Endothelial cell of hepatic sinusoid (primary cell): ENCODE data around the gene FGFR3.

Experiments
- in situ Hi-C: cut with HindIII; loops from 2 replicates; pipeline ENCODE4 v1.10.0; 2017; ENCODE audit warnings: low sequenced_read_pairs

Gene FGFR3

DNA sequence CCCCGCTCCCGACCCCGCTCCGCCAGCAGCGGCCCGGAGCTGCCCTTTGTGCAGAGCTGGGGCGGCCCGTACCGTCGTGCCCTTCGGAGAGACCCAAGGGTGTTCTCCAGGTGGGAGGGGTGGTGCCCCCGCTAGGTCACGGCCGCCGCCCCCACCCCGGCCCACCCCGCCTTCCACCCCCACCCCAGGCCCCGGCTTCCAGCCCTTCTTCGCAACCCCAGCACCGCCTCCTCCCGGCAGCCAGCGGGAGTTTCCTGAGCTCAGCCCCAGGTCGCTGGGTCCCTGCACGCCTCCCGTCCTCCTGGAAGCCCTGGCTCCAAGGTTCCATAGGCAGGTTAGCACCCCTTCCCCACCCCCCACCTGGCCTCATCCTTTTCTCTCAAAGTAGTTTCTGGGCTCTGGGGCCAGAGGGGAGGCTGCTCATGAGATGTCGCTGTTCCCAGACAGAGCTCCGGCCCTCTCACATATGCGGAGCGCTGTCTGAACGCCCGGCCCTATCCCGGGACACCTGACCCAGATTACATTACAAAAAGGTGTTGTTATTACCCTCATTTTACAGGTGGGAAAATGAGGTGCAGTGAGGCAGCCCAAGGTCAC lies 25.2 kb upstream of the FGFR3 start:
- in situ Hi-C loops: no loop called here

DNA sequence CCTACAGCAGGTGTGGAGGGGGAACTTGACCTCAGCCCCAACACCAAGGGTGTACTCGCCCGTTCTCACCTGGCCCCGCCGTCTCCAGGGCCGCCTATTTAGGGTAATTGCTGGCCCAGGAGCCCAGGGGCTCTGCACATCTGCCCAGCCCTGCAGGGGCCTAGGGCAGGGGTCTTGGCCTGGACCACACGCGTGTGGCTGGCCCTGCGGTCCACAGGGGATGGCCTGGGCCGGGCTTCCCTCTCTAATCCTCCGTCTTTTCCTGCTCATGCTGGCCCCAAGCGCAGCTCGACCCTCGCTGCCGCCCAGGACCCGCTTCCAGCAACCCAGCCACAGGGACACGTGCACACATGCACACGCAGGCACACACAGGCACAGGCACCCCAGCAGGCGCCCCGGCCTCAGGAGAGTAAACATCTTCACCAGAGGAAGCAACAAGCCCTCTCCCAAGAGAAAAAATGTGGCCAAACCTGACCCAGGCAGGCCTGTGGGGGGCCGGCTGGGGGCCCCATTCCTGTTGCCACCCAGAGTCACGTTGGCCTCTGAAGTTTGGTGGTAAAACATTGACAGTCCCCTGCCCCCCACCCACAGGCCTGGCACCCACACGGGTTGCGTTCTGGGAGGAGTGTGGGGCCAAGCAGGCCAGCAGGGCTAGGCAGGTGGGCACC lies 24.6 kb upstream of the FGFR3 start:
- in situ Hi-C loops: no loop called here

DNA sequence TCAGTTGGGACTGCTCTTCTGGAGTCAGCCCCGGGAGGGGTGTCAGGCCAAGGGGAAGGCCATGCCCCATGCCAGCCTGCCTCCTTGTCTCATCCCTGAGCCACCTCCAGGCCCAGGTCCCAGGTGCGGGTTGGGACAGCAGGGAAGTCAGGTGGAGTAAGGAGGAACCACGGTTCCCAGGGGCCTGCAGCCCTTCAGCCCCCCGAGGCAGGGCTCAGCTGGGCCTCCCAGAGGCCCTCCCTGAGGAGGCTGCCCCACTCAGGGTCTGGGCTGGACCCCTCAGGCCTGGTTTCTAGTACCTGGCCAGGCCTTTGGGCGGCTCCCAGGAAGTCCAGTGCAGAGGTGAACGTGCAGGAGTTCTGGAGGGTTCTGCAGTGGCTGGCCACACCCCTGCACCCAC lies 23.4 kb upstream of the FGFR3 start:
- in situ Hi-C loops: no loop called here

DNA sequence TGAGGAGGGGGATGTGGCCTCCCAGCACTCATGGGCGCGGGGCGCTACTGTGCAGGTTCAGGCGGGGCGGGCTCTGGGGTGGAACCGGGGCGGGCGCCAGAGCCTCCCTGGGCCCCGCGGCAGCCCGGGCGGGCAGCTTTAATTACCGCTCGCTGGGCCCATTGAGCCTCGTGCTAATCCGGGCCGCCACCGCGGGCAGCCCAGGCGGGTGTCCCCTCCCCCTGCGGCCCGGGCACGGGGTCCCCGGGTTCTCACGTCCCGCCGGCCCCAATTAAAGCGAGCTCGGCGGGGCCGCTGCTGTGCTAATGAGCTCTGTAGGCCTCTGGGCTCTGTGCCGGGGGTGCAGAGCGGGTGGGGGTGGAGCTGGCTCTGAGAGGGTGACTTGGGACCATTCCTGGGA lies 22.8 kb upstream of the FGFR3 start:
- in situ Hi-C loops: no loop called here

DNA sequence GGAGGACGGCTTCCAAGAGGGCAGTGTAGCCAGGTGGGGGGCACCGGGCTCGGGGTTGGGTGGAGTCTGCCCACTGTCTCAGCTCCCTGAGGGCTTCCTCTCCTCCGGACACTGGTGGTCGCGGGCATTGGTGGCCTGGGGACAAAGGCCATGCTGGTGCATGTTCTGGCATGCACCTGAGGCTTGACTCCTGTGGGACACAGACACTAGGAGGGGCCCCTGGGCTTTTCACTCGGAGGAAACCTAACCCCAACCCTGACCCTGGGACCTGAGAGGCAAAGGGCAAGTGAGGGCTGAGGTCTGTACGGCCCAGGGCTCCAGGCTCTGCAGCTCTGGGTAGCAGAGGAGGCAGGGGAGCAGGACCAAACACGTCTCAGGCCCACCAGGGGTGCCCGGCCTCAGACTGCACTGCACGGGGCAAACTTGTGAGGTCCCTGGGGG lies 22.3 kb upstream of the FGFR3 start:
- in situ Hi-C loops: no loop called here

DNA sequence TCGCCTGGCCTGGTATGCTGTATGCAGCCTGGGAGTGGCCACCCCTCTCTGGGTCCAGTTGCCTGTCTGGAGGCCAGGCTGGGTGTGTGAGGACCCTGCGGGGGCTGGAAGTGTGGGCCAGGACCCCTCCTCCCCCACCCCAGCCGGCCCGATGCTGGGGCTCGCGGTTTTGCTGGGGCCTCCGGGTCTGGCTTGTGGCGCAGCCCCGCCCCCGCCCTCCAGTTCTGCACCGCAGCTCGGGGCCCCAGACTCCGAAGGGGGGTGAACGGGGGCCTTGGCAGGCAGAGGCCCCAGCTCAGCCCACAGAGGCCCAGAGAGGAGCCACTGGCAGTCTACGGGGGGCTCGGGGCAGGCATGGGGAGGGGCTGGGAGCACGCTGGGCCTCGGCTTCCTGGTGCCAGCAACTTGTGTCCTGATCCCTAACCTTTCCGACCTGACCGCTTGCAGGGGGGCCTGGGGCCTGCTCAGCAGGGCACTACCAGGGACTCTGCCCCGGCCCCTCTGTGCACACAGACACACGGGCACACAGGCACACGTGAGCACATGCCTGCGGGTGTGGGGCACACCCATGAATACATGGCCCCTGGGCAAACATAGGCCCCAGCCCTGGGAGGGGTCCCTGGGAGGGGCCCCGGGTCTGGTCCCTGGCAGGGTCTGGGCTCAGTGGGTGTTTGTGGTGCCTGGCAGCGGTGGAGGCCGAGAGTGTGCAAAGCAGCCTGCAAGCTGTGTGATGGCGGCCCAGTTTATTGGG lies 21.4 kb upstream of the FGFR3 start:
- in situ Hi-C loops: no loop called here

DNA sequence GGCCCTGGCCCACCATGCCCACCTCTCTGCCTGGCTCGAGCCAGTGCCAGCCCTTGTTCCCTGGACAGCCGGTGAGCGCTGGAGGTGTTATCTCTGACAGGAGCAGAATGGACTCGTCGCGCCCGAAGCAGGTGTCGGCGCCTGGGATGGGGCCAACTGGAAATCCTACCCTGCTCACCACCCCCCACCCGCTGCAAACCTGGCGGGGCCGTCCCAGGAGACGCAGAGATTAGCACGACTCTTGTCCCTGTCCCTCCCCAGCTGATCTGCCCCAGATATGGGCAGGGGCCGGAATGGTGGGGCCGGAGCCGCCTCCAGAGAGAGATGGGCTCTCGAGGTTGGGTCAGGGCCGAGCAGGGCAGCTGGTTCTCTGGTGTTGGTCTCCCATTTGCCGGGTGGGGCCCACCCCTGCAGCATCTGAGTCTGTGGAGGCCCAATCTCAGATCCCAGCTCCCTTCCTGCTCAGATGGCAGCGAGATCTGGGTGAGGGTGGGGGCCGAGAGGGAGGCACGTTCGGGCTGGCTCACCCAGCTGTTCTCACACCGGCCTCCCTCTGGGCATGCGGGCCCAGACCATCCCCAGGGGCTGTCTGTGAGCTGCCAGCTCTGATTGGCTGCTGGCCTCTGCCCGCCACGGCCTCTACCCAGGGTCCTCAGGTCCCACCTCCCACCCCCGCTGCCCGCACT lies 20.1 kb upstream of the FGFR3 start:
- in situ Hi-C loops: no loop called here

DNA sequence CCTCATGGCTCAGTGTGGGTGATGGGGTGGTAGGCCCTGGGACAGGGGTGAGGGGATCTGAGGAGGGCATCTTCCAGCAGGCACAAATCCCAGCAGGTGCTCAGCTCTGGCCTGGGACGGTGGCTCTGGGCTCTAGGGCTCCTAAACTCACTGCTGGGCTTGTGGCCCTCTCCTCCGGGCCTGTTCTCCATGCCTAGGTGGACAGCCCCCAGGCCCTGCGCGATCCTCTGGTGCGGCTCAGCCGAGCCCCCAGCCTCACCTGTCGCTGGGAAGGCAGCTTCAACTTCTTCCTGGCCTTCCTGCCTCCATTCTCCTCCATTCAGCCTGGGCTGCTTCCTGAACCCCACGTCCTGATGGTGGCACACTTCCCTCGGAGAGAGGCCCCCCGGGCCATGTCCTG lies 19.3 kb upstream of the FGFR3 start:
- in situ Hi-C loops: no loop called here

DNA sequence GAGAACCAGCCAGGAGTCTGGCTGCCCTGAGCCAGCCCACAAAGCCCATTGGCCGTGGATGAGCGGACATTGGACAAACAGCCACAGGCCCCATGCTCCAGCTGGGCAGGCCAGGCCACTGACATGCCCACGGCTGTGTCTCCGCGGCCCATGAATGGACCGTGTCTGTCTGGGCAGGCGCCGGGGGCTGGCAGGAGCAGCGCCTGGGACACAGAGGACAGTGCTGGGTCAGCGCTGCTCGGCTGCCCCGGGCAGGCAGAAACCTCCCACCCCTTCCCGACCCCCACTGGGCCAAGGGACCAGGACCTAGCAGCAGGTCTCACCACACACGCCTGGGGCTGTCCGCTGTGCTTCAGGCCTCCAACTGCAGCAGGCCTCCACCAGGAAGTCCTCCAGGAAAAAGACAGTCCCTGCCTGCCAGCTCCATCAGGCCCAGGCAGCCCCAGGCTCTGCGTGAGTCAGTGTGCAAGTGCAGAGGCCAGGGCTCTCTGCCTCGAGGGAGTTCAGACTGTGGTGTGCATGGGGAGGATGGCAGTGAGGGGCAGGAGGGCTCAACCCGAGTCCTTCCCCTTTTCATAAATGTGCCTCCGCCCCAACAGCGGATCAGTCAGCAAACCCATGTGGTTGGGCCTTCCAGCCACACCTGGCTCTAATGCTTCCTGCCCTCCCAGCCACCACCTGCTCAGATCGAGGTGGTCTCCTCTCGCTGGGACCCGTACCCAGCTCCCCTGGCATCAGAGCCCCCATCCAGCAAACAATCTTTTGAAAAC lies 17.2 kb upstream of the FGFR3 start:
- in situ Hi-C loops: no loop called here

DNA sequence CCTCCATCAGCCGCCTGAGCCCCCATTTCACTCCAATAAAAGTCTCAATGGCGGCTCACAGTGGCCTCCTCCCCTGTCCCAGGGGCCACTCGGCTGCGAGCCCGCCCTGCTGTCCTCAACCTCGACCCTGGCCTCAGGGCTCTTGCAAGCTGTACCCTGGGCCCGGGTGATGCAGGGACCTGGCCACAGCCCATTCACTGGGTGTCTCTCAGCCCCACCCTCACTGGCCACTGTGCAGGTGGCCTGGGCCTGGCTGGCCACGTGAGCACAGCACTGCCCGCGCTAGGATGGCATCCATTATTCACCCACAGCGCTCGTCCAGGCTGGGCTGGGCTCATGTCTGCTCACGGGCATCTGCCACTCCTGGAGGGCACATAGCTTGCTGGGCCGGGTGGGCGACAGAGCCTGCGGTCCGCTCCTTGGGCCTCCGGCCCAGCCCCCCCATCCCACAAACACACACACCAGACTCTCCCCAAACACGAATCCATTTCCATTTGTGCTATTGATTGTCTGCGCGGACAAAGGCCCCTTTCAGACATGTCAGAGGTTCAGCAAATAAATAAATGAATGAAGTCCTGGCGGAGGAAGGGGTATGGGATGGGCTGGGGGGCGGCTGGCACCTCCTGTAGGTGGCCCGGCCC lies 16.5 kb upstream of the FGFR3 start:
- in situ Hi-C loops: no loop called here

DNA sequence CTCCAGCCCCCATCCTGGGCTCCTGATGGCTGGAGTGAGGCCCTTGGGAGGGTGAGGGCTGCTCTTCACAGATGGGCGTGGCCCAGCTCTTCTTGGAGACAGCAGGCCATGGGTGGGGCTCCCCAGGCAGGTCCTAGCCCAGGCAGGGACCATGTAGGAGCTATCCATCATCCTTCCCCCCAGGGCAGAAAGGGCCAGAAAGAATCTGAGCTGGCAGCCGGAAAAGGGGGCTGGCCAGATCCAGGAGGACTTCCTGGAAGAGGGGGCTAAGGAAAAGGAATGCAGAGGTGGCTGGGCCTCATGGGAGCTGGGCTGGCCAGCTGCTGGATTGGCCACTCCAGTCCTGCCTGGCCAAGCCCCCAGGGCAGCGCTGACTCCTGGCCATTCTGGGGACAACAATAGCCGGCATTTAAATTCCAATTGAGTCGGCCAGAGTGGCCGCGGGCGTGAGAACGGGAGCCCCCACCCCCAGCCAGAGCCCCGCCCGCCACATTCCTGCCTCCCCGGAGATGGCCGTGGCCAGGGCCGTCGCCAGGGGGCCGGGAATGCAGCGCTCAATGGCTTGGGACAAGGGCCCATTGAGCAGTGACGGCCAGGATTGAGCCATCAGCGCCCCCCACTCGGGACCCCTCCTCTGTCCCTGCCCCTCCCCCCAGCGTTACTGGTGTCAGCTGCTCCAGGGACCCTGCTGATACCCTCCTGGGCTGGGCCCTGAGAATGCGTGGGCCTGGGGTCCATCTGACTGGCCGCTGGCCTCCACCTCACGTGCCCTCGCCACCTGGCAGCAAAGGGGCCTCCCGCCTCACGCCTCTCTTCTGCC lies 15.1 kb upstream of the FGFR3 start:
- in situ Hi-C loops: no loop called here

DNA sequence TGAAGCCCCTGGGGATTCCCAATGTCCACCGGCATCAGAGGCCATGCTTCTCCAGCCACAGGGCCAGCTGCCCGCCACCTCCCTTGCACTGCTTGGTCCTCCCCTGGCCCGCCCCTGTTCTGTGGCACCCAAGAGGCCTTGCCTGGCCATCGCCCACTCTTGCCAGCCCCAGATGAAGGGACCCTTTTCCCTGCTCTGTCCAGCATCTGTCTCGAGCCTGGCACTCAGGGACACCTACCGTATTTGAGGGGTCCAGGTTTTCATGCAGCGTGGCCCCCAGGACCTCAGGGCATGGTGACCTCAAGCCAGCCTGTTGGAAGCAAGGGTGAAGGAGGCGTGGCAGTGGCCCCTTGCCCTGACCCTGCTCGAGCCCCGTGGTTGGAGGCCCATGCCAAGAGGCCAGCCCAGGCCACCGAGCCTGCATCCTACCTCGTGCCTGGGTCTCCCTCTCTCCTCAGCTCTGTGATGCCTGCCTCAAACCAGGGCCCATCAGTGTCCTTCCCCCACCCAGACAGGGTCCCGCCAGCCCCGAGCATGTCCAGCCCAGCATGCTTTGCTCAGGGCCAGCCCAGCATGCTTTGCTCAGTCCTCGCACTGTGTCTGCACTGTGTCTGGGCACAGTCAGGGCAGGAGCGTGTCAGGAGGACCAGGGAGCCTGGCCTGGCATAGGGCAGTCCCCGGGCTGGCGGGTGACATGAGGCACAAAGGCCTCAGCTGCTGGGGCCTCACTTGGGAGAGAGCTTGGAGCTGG lies 14.3 kb upstream of the FGFR3 start:
- in situ Hi-C loops: no loop called here

DNA sequence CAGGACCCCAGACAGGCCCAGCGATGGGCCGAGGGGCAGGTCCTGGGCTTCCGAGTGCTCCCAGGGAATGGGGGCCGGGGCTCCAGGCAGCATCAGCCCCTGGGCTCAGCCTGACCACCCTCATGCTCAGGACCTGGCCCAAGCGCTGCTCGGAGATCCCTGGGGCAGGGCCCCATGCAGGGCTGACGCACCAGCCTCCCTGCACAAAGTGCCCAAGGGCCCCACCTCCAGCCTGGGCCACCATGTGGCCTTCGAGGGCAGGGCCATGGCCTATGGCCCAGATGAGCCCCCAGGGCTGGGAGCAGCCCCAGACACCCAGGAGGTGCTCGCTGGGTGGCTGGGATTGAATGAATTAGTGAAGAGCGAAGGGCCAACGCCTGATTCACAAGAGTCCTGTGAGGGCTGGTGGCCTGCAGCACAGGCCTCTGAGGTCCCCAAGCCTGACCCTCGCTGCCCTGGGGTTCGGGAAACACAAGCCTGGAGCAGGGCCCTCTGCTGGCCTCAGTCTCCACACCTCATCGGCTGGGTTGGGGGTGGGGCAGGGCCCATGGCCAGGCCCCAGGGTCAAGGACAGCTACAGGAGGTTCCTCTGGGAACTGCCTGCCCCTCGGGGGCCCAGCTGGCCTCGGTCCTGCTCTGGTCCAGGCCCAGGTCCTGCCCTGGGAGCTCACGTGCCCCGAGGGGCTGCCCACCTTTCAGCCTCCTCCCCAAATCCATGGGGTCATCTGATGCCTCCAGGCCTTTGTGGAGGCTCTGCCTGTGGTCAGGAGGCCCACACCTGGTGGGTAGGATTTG lies 13.3 kb upstream of the FGFR3 start:
- in situ Hi-C loops: no loop called here

DNA sequence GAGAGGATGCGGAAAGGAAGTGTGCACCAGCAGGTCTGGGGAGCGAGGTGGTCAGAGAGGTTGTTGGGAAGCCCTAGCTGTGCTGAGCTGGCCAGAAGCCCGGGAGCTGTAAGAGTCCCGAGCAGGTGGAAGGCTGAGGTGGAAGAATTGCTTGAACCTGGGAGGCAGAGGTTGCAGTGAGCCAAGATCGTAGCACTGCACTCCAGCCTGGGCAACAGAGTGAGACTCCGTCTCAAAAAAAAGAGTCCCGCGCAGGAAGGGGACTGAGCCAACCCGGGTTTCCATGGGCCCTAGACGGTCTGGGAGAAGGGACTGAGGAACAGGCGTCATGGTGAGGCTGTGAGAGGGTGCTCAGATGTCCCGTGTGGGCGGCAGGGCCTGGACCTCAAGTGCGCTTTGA lies 12.7 kb upstream of the FGFR3 start:
- in situ Hi-C loops: no loop called here

DNA sequence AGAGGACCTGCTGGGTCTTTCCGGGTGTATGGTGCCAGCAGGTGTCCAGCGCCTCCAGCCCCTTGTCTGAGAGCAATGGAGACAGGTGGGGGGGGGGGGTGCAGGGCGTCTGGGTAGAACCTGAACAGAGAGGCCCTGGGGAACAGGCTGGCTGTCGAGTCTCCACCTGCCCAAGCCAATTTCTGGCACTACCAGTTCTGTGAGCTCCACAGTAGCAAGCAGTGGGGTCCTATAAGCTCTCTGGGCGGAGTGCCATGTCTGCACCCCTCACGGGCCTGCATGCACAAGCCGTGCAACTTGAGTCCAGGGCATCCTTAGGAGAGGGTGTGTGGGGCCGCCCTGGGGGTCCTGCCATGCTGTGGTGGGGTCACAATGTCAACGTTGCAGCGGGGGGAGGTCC lies 10.1 kb upstream of the FGFR3 start:
- in situ Hi-C loops: no loop called here

DNA sequence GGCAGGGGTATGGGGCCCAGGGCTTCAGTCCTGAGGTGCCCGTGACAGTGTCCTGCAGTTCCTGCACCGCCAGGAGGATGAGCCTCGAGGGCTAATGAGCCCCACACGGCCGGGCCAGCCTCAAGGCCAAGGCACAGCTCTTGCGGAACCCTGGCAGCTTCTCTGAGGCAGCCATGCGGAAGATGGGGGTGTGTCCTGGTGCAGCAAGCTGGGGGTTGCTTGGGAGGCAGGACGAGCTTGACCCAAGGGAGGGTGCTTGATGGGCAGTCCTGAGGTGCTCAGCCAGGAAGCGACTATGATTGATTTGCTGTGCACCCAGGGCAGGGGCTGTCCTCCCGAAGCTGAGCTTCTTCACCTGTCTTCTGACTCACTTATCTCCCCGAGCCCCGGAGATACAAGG lies 9.1 kb upstream of the FGFR3 start:
- in situ Hi-C loops: no loop called here

DNA sequence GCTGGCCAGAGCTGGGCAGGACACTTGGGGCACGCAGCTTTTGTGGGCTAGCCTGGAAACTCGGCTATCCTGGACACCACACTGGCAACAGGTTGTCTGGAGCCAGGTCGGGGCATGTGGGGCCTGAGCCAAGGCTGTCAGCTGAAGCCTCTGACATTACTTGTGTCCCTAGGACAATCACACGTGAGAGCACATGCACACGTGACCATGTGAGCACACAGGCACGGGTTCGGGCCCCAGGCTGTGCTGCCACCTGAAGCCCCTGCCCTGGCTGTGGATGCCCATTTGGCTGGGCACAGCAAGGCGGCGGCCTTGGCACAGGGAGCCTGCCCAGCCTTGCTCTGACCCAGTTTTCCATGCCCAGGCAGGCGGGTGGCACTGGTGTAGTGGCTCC lies 8.7 kb upstream of the FGFR3 start:
- in situ Hi-C loops: no loop called here
